Prostate gland (tissue), 2 donors: ENCODE results near the gene DCTD.

Experiments
- CTCF ChIP-seq, 4 experiments: fragments of 200-600 bp in 2 of 4; fragments of 450-650 bp in 2 of 4; sonication (generic) in 2 of 4; IDR thresholded peaks; 1 replicate in 3 of 4; 2 replicates in 1 of 4; pipeline ENCODE4 v1.5.1; 2016 to 2019; ENCODE audit warnings: antibody characterized with exemption in 4 of 4, mild to moderate bottlenecking in 2 of 4, moderate library complexity in 2 of 4
- POLR2AphosphoS5 ChIP-seq: sonication (generic); formaldehyde crosslinking; IDR thresholded peaks from one replicate; pipeline ENCODE4 v1.6.1; 2017; ENCODE audit warnings: antibody characterized with exemption

GRCh38 chr4:182877326-182877883 lies 39.8 kb downstream of the DCTD start:
- no peak for TF ChIP-seq CTCF (IDR thresholded peaks at IDR 0.05)
- TF ChIP-seq POLR2AphosphoS5, result no peak
